ENCODE data around the gene DOC2B.

DNA sequence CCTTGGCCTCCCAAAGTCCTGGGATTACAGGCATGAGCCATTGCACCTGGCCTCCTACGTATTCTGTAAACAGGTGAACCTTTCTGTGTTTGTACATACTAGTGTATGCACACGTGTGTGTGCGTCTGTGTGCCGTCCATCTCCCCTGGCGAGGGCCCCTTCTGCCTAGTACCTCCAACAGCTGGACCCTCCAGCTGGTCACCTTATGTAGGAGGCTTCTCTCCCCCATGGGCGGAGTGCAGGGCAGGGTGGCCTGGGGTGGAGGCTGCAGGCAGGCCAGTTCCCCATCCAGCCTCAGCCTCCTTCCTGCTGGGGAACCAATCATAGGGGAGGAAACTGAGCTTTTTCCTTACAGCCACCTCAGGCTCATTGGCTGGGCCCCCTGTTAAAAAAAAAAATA is 24.4 kb upstream of the DOC2B start:
- TF ChIP-seq, protein P1, sequence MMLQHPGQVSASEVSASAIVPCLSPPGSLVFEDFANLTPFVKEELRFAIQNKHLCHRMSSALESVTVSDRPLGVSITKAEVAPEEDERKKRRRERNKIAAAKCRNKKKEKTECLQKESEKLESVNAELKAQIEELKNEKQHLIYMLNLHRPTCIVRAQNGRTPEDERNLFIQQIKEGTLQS (IDR thresholded peaks at IDR 0.05; ENCODE audit: insufficient read depth, low read depth, low read length) = no peak
- TF ChIP-seq, protein P2, sequence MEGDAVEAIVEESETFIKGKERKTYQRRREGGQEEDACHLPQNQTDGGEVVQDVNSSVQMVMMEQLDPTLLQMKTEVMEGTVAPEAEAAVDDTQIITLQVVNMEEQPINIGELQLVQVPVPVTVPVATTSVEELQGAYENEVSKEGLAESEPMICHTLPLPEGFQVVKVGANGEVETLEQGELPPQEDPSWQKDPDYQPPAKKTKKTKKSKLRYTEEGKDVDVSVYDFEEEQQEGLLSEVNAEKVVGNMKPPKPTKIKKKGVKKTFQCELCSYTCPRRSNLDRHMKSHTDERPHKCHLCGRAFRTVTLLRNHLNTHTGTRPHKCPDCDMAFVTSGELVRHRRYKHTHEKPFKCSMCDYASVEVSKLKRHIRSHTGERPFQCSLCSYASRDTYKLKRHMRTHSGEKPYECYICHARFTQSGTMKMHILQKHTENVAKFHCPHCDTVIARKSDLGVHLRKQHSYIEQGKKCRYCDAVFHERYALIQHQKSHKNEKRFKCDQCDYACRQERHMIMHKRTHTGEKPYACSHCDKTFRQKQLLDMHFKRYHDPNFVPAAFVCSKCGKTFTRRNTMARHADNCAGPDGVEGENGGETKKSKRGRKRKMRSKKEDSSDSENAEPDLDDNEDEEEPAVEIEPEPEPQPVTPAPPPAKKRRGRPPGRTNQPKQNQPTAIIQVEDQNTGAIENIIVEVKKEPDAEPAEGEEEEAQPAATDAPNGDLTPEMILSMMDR (IDR thresholded peaks at IDR 0.05; ENCODE audit: control extremely low read depth in 1 of 3, insufficient read depth in 1 of 3, low read depth in 1 of 3, low read length in 3 of 3) = no peak
- TF ChIP-seq HDAC2 (IDR thresholded peaks at IDR 0.05; ENCODE audit: borderline replicate concordance in 1 of 2, low read depth in 2 of 2, low read length in 2 of 2) = no peak

Data from H1 (cell line).